Endometrial microvascular endothelial cells (primary cell): Measurements from ENCODE around the gene PKD2L1. TPM values are rescaled to one million over a fixed set of nuclear protein-coding genes. Genes with fewer than 3 reads are reported as not detected.
"Not testable (repeated sequence)": the region's sequence is repeated elsewhere in the genome, so short reads cannot be mapped to it uniquely, and the experiment has no call there.

Source experiments
- in situ Hi-C: cut with HindIII; loops from 2 replicates; pipeline ENCODE4 v1.10.0; 2017; ENCODE audit warnings: low sequenced_read_pairs, low pct_unique_long_range_greater_than_20kb; ENCODE audit errors: inconsistent ontology term
- total RNA-seq: library from RNA; depleted of rRNA; stranded (reverse); fragments of >200 nt; gene quantifications from one replicate; pipeline ENCODE4 v1.2.3, GENCODE V29; 2015; ENCODE audit errors: inconsistent ontology term

PKD2L1 gene
- not detected for total RNA-seq

GRCh38 chr10:100330079-100330478 is at the start of gene PKD2L1:
PKD2L1 (minus strand) TSS chr10:100330228; CDS start chr10:100330103, 125 bp downstream.
- in situ Hi-C loops = no loop called here

DNA sequence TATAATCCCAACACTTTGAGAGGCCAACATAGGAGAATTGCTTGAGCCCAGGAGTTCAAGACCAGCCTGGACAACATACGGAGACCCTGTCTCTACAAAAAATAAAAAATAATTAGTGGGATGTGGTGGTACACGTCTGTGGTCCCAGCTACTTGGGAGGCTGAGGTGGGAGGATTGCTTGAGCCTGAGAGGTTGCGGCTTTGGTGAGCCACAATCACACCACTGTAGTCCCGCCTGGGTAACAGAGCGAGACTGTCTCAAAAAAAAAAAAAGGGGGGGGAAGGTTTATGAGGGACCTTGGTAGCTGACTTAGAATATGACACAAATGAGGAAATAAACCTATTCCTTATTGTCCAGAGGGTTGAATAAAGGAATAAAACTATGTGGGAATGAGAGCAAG is 47.8 kb upstream of the PKD2L1 start:
- in situ Hi-C loops = no loop called here

DNA sequence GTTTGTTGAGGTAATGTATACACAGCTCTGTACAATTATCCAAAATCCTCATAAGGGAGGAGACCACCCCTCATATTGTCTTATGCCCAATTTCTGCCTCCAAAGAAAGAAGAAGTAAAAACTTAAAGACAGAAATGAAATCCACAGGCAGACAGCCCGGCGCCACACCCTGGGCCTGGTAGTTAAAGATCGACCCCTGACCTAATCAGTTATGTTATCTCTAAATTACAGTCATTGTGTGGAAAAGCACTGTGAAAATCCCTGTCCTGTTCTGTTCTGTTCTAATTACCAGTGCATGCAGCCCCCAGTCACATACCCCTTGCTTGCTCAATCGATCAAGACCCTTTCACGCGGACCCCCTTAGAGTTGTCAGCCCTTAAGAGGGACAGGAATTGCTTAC is 46.6 kb upstream of the PKD2L1 start:
- in situ Hi-C loops = not testable (repeated sequence)

- in situ Hi-C loops = not testable (repeated sequence)
Observed at GRCh38 chr10:100374677-100375353, 44.8 kb upstream of the PKD2L1 start.

DNA sequence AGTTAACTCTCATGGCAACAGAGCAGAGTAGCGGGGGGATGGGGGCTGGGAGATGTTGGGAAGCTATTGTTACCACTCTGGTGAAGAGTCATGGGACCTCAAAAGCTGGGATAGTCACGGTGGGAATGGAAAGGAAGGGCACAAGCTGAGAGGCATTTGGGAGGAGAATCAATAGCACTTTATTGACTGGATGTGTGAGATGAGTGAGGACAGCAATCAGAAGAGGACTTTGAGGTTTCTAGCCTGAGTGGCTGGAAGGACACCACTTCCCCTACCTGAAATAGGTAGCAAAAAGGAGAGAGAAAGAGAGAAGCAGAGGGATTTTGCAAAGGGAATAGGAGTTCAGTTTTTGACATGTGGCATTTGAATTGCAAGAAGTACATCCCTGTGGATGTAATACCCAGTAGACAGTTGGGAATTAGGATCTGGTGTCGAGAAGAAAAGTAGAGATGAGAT is 44.2 kb upstream of the PKD2L1 start:
- in situ Hi-C loops = no loop called here

- in situ Hi-C loops = no loop called here
Observed at GRCh38 chr10:100373298-100374199, 43.5 kb upstream of the PKD2L1 start.

GRCh38 chr10:100372415-100373297 is 42.6 kb upstream of the PKD2L1 start:
- in situ Hi-C loops = no loop called here

DNA sequence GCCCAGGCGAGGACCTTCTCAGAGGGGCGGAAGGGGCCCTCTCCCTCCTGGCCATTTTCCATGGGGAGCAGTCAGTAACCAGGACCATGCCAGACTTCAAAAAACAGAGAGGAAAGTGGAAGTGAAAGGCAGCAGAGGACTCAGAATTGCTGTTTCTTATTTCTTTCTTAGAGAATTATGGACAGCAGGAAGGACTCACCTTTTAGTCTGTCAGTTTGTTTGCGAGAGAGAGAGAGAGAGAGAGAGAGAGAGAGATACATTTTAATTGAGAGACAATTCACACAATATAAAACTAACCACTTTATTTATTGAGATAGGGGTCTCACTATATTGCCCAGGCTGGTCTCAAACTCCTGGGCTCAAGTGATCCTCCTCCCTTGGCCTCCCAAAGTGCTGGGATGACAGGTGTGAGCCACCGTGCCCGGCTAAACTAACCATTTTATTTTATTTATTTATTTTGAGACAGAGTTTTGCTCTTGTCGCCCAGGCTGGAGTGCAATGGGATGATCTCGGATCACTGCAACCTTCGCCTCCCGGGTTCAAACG is 41.5 kb upstream of the PKD2L1 start:
- in situ Hi-C loops = no loop called here

DNA sequence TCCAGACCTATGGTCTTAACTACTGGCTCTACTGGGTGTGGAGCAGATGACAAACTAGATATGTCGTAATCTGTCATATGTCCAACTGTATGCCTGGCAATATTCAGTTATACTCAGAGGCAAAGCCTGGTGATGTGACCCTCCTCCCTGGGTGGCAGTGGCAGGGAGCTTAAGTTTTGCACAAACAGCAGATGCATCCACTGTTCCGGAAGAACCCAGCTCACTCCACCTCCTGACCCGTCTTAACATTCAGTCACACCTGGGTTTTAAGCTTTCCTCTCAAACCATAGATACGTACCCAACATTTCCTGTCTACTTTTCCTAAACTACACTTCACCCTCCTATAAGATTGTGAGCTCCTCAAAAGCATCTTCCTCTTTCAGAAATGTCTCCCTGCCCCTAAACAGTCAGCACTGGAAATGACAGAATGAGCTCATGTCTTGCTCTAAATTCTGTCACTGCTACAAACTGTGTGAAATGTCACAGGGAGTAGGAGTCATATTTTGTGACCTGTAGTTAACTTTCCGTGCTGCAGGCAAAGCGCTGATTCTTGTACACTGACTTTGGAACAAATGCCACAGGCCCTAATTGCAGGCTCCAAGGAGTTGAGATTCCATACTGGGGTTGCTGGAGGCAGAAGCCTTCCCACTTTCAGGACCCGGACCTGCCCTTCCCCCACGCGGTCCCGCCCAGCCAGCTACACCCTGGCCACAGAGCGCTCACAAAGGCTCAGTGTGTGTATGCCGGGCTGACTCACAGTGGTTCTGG is 40.9 kb upstream of the PKD2L1 start:
- in situ Hi-C loops = no loop called here

- in situ Hi-C loops = no loop called here
Observed at GRCh38 chr10:100368721-100369120, 38.7 kb upstream of the PKD2L1 start.

DNA sequence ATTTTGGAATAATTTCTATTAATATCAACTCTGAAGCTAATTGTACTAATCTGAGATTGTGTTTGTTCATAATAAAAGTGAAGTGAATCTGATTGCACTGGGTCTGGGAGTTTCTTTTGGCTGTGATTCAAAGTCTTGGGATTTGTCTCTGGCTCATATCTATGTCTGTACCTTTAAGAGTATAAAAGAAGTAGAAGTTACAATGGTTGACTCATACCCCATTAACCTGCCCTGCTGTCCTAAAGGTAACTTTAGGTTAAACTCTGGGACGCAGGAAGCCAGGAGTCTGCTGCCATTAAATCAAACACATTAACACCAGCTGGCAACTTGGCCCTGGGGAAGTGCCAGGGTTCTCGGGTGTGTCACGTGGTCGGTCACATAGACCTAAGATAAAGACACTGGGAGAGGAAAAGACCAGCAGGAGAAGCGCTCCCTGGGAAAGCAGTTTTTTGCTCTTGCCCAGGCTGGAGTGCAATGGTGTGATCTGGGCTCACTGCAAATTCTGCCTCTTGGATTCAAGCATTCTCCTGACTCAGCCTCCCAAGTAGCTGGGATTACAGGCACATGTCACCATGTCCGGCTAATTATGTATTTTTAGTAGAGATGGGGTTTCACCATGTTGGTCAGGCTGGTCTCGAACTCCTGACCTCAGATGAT is 34.8 kb upstream of the PKD2L1 start:
- in situ Hi-C loops = no loop called here

GRCh38 chr10:100364175-100364574 is 34.1 kb upstream of the PKD2L1 start:
- in situ Hi-C loops = no loop called here

DNA sequence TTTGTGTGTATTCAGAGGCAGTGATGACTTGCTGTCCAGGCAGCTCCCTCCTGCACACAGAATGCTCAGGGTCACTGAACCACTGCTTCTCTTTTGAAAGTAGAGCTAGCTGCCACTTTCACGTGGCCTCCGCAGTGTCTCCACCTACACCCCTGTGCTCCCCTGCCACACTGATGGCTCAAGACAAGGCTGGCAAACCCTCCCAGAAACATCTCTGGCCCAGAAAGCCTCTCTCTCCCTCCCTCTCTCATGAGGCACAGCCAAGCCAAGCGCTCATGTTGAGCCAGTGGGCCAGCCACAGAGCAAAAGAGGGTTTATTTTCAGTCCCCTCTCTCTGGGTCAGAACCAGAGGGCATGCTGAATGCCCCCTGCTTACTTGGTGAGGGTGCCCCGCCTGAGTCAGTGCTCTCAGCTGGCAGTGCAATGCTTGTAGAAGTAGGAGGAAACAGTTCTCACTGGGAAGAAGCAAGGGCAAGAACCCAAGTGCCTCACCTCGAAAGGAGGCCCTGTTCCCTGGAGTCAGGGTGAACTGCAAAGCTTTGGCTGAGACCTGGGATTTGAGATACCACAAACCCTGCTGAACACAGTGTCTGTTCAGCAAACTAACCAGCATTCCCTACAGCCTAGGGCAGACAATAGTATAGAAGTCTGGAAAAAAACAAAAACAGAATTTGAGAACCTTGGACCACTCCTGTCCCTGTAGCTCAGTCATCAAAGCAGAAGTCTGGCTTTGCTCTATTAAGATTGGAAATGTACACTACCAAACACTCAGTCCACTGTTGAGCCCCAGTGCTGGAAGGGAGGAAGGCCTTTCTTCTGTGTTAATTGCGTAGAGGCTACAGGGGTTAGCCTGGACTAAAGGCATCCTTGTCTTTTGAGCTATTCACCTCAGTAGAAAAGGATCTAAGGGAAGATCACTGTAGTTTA is 32.8 kb upstream of the PKD2L1 start:
- in situ Hi-C loops = no loop called here

- in situ Hi-C loops = no loop called here
Observed at GRCh38 chr10:100360234-100360633, 30.2 kb upstream of the PKD2L1 start.

DNA sequence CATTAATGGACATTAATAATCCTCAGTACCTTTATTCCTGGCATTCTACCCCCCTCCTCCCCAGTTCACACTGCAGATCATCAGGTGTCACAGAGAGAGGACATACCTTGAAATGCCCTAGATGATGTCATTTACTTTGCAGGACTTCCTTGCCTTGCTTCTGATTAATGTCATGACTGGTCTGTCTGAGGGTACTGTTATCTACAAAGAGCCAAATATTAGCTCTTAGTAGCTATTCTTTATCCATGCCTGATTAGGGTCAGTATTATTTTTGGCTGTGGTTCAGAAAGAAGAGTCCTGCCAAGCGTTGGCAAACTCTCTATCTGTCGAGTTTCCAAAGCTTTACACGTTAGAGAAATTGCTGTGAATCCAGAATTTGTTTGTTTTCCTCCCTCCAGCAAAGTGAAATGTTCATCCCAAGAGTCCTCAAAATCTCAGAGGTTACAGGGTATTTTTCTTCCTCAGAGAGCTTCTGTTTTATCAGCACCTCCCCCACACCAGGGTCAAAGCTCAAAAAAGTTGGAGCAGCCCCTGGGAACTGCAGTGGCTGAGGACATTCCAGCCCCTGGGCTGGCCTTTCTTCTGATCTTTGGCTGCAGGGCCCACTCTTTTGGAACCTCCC is 29.6 kb upstream of the PKD2L1 start:
- in situ Hi-C loops = loop anchor here (10.0 kb wide), 1 partner anchor 75 kb away; no protein-coding TSS in a partner anchor

GRCh38 chr10:100359030-100359432 is 29.0 kb upstream of the PKD2L1 start:
- in situ Hi-C loops = loop anchor here (10.0 kb wide), 1 partner anchor 76 kb away; no protein-coding TSS in a partner anchor
